ENCODE measurements around the gene CMTM7.

DNA sequence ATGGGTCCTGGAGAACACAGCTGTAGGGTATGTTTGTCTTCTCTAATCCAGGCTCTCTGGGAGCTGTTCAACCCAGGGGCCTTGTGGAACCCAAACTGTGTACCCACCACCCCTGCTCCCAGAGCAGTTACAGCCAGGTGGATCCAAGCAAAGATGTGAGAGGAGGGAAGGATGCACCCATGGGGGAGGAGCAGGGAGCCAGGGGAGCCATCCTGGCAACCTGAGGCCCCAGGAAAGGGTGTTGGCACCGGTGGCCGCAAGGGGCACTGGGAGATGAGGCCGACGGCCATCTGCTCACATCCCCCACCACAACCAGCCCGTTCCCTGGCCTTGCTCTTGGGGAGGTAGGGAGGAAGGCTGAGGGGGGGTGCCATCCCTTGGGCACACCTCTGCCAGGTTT, 67.8 kb downstream of the CMTM7 start:
- TF ChIP-seq CTCF (IDR thresholded peaks at IDR 0.05) = no peak
- no peak for TF ChIP-seq EZH2 (IDR thresholded peaks at IDR 0.05)
- TF ChIP-seq EZH2phosphoT487 (IDR thresholded peaks at IDR 0.05) = no peak

Measured in neural progenitor cell (in vitro differentiated cells).